CD4-positive, alpha-beta T cell treated with Interleukin-4 for 1 hour (primary cell): ENCODE measurements around the gene FAM180B.
"Not testable (repeated sequence)": the region's sequence is repeated elsewhere in the genome, so short reads cannot be mapped to it uniquely, and the experiment has no call there.

Source experiments
- DNase-seq, 2 donors: peaks; one replicate each; pipeline ENCODE4 v3.0.0-alpha.2; 2020 to 2022

FAM180B gene

GRCh38 chr11:47586098-47586855 is at the start of gene FAM180B:
Gene FAM180B (plus strand): TSS chr11:47586678. CDS start chr11:47586769, 91 bp downstream.
- DNase-seq: no peak

GRCh38 chr11:47536915-47537314 is 49.6 kb upstream of the FAM180B start:
- DNase-seq: no peak

GRCh38 chr11:47538741-47539565 is 47.5 kb upstream of the FAM180B start:
- no peak for DNase-seq

GRCh38 chr11:47539681-47540039 is 46.8 kb upstream of the FAM180B start:
- no peak for DNase-seq

GRCh38 chr11:47541070-47541469 is 45.4 kb upstream of the FAM180B start:
- DNase-seq: no peak

- DNase-seq: no peak
Measured at GRCh38 chr11:47545298-47545697, 41.2 kb upstream of the FAM180B start.

GRCh38 chr11:47546274-47546673 is 40.2 kb upstream of the FAM180B start:
- not testable (repeated sequence) for DNase-seq

GRCh38 chr11:47550288-47551047 is 36.0 kb upstream of the FAM180B start:
- DNase-seq: no peak

- peak in 1 of 2 donors; percentile 36 for DNase-seq
Measured at GRCh38 chr11:47551086-47551485, 35.4 kb upstream of the FAM180B start.

GRCh38 chr11:47552056-47552565 is 34.4 kb upstream of the FAM180B start:
- peak in 1 of 2 donors; percentile 18 for DNase-seq

- peak; percentile 92 for DNase-seq
Measured at GRCh38 chr11:47552566-47553405, 33.7 kb upstream of the FAM180B start, which contains the start of gene CELF1. Gene CELF1 (minus strand): TSS chr11:47553132. CDS start chr11:47499523, 53,609 bp downstream.

- DNase-seq: no peak
Measured at GRCh38 chr11:47553406-47553743, 33.1 kb upstream of the FAM180B start.

- DNase-seq: not testable (repeated sequence)
Measured at GRCh38 chr11:47557004-47557403, 29.5 kb upstream of the FAM180B start.

GRCh38 chr11:47558695-47559094 is 27.8 kb upstream of the FAM180B start:
- no peak for DNase-seq

GRCh38 chr11:47560426-47560825 is 26.1 kb upstream of the FAM180B start:
- no peak for DNase-seq

- not testable (repeated sequence) for DNase-seq
Measured at GRCh38 chr11:47562393-47562792, 24.1 kb upstream of the FAM180B start.

GRCh38 chr11:47564366-47564765 is 22.1 kb upstream of the FAM180B start:
- DNase-seq: not testable (repeated sequence)

- DNase-seq: no peak
Measured at GRCh38 chr11:47564933-47565339, 21.5 kb upstream of the FAM180B start.

GRCh38 chr11:47565340-47566148 is 20.9 kb upstream of the FAM180B start, which contains the start of gene PTPMT1:
Gene PTPMT1 (plus strand): TSS chr11:47565599. CDS start chr11:47565623, 24 bp downstream.
- peak; percentile 49 to 63 for DNase-seq

GRCh38 chr11:47566149-47566698 is 20.3 kb upstream of the FAM180B start:
- no peak for DNase-seq

- no peak for DNase-seq
Measured at GRCh38 chr11:47569646-47570045, 16.8 kb upstream of the FAM180B start.
